GM21360 (cell line): ENCODE data around the gene LANCL3.

ENCODE experiments used
- ATAC-seq: cut with Tn5 transposase; IDR thresholded peaks from one replicate; pipeline ENCODE4 v1.9.1; 2021; ENCODE audit warnings: mild to moderate bottlenecking, moderate library complexity; ENCODE audit not compliant: unreplicated experiment

Gene LANCL3

GRCh38 chrX:37678574-37678973, 107.1 kb downstream of the LANCL3 start:
- no peak for ATAC-seq

GRCh38 chrX:37679230-37679629, 107.8 kb downstream of the LANCL3 start:
- no peak for ATAC-seq

GRCh38 chrX:37679888-37680287, 108.4 kb downstream of the LANCL3 start:
- no peak for ATAC-seq

GRCh38 chrX:37684426-37684825, 113.0 kb downstream of the LANCL3 start:
- no peak for ATAC-seq

GRCh38 chrX:37684973-37685372, 113.5 kb downstream of the LANCL3 start:
- ATAC-seq, result no peak

- peak; percentile 75 for ATAC-seq
Measured at GRCh38 chrX:37685381-37686359, 114.2 kb downstream of the LANCL3 start, which contains the start of gene XK. XK (plus strand) TSS chrX:37685791; CDS start chrX:37685962, 171 bp downstream.

GRCh38 chrX:37686369-37686995, 115.0 kb downstream of the LANCL3 start:
- ATAC-seq, result no peak

GRCh38 chrX:37686996-37687395, 115.5 kb downstream of the LANCL3 start:
- no peak for ATAC-seq

GRCh38 chrX:37690119-37690518, 118.7 kb downstream of the LANCL3 start:
- ATAC-seq, result no peak

- ATAC-seq, result no peak
Measured at GRCh38 chrX:37692918-37693317, 121.5 kb downstream of the LANCL3 start.

- no peak for ATAC-seq
Measured at GRCh38 chrX:37697169-37697760, 125.8 kb downstream of the LANCL3 start.

- ATAC-seq, result no peak
Measured at GRCh38 chrX:37701588-37701987, 130.1 kb downstream of the LANCL3 start.

- ATAC-seq, result no peak
Measured at GRCh38 chrX:37711991-37712390, 140.5 kb downstream of the LANCL3 start.

GRCh38 chrX:37712458-37712857, 141.0 kb downstream of the LANCL3 start:
- ATAC-seq, result peak; percentile 64

- no peak for ATAC-seq
Measured at GRCh38 chrX:37714479-37714878, 143.0 kb downstream of the LANCL3 start.

- no peak for ATAC-seq
Measured at GRCh38 chrX:37716602-37717001, 145.1 kb downstream of the LANCL3 start.

- no peak for ATAC-seq
Measured at GRCh38 chrX:37717708-37718107, 146.2 kb downstream of the LANCL3 start.

GRCh38 chrX:37722595-37722994, 151.1 kb downstream of the LANCL3 start:
- no peak for ATAC-seq

- no peak for ATAC-seq
Measured at GRCh38 chrX:37726346-37726745, 154.9 kb downstream of the LANCL3 start.
